Measurements from ENCODE around the gene PINK1.

PINK1 gene

GRCh38 chr1:20652300-20652699, 19.0 kb downstream of the PINK1 start:
- Histone ChIP-seq H3F3A (ENCODE audit: insufficient read depth, low read length) (no peaks in the 10 kb centered on the region), H3K36me3 (ENCODE audit: insufficient read depth, low read length) (peaks cover 79% of the 10 kb centered on the region), H3K9ac (ENCODE audit: low read length) (no peak overlapping the region), H3K4me1 (ENCODE audit: insufficient read depth, low read length, severe bottlenecking) (no peaks in the 10 kb centered on the region), H3K9me2 (ENCODE audit: low read depth, low read length) (no peaks in the 10 kb centered on the region), H3K4me2 (ENCODE audit: low read length) (no peak overlapping the region), H3K4me3 (ENCODE audit: low read depth, low read length, poor library complexity, severe bottlenecking) (no peak overlapping the region), H4K20me1 (ENCODE audit: insufficient read depth, low read length) (no peaks in the 10 kb centered on the region), H3K9me3 (ENCODE audit: low read length) (no peaks in the 10 kb centered on the region), H2AFZ (ENCODE audit: low read length) (no peak overlapping the region), H3K27me3 (ENCODE audit: insufficient read depth, low read length) (no peaks in the 10 kb centered on the region), H3K27ac (ENCODE audit: low read depth, low read length, poor library complexity, severe bottlenecking) (no peak overlapping the region), H3K79me2 (ENCODE audit: insufficient read depth, low read length) (no peaks in the 10 kb centered on the region)
- no peak for TF ChIP-seq EZH2 (IDR thresholded peaks at IDR 0.05; ENCODE audit: borderline replicate concordance, low read length)

- no peaks in the 10 kb centered on the region for H4K20me1 ChIP-seq (ENCODE audit: insufficient read depth, low read length)
- H3K27me3 ChIP-seq (ENCODE audit: insufficient read depth, low read length): no peaks in the 10 kb centered on the region
- no peak overlapping the region for H3K4me2 ChIP-seq (ENCODE audit: low read length)
- no peak overlapping the region for H3K9ac ChIP-seq (ENCODE audit: low read length)
- H3K4me1 ChIP-seq (ENCODE audit: insufficient read depth, low read length, severe bottlenecking): peaks cover 13% of the 10 kb centered on the region
- no peaks in the 10 kb centered on the region for H3K9me2 ChIP-seq (ENCODE audit: low read depth, low read length)
- no peak overlapping the region for H3K4me3 ChIP-seq (ENCODE audit: low read depth, low read length, poor library complexity, severe bottlenecking)
- H3F3A ChIP-seq (ENCODE audit: insufficient read depth, low read length): no peaks in the 10 kb centered on the region
- no peak overlapping the region for H2AFZ ChIP-seq (ENCODE audit: low read length)
- no peak overlapping the region for H3K27ac ChIP-seq (ENCODE audit: low read depth, low read length, poor library complexity, severe bottlenecking)
- TF ChIP-seq CTCF (IDR thresholded peaks at IDR 0.05; ENCODE audit: low read length): no peak
- TF ChIP-seq EZH2 (IDR thresholded peaks at IDR 0.05; ENCODE audit: borderline replicate concordance, low read length): no peak
- H3K79me2 ChIP-seq (ENCODE audit: insufficient read depth, low read length): peaks cover 12% of the 10 kb centered on the region
- peaks cover 89% of the 10 kb centered on the region for H3K36me3 ChIP-seq (ENCODE audit: insufficient read depth, low read length)
- no peaks in the 10 kb centered on the region for H3K9me3 ChIP-seq (ENCODE audit: low read length)
These were observed 20.9 kb downstream of the PINK1 start for GRCh38 chr1:20654104-20654690.

- Histone ChIP-seq H4K20me1 (ENCODE audit: insufficient read depth, low read length) (no peaks in the 10 kb centered on the region), H3K9ac (ENCODE audit: low read length) (no peak overlapping the region), H3K4me2 (ENCODE audit: low read length) (no peak overlapping the region), H2AFZ (ENCODE audit: low read length) (no peak overlapping the region), H3K4me3 (ENCODE audit: low read depth, low read length, poor library complexity, severe bottlenecking) (no peak overlapping the region), H3K27me3 (ENCODE audit: insufficient read depth, low read length) (no peaks in the 10 kb centered on the region), H3K9me3 (ENCODE audit: low read length) (no peaks in the 10 kb centered on the region), H3K9me2 (ENCODE audit: low read depth, low read length) (no peaks in the 10 kb centered on the region), H3K36me3 (ENCODE audit: insufficient read depth, low read length) (peaks cover 74% of the 10 kb centered on the region), H3K79me2 (ENCODE audit: insufficient read depth, low read length) (peaks cover 31% of the 10 kb centered on the region), H3F3A (ENCODE audit: insufficient read depth, low read length) (no peaks in the 10 kb centered on the region), H3K27ac (ENCODE audit: low read depth, low read length, poor library complexity, severe bottlenecking) (no peak overlapping the region), H3K4me1 (ENCODE audit: insufficient read depth, low read length, severe bottlenecking) (peaks cover 30% of the 10 kb centered on the region)
- TF ChIP-seq CTCF (IDR thresholded peaks at IDR 0.05; ENCODE audit: low read length): no peak
- TF ChIP-seq EZH2 (IDR thresholded peaks at IDR 0.05; ENCODE audit: borderline replicate concordance, low read length): no peak
These were observed 23.8 kb downstream of the PINK1 start for GRCh38 chr1:20657024-20657423.

All from OCI-LY1 (cell line).